Measurements from ENCODE around the gene ZFX.

Gene ZFX

DNA sequence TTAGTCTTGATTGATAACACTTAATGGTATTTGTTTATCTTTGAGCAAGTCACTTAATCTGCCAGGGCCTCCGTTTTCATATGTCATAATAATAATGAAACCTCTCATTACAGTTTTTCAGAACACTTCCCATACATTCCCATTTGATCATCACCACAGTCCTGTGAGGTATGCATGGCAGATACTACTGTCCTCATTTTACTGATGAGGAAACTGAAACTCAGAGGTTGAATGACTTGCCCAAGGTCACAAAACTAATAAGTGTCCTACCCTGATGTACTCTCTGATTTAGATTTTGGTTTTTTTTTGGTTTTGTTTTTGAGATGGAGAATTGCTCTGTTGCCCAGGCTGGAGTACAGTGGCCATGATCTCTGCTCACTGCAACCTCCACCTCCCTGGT lies 25.7 kb downstream of the ZFX start:
- Histone ChIP-seq H3K4me1 (ENCODE audit: control insufficient read depth in 1 of 2, insufficient read depth in 2 of 2, low read length in 2 of 2) (peaks cover 5 to 15% of the 10 kb centered on the region in 2 donors), H3K36me3 (ENCODE audit: control insufficient read depth in 1 of 2, insufficient read depth in 2 of 2, low read length in 2 of 2) (peaks cover 11 to 16% of the 10 kb centered on the region in 2 donors), H3K9me3 (ENCODE audit: control insufficient read depth in 1 of 2, low read length in 2 of 2) (no peaks in the 10 kb centered on the region), H3K27me3 (ENCODE audit: low read depth, low read length) (no peaks in the 10 kb centered on the region), H3K27ac (ENCODE audit: low read length) (no peak overlapping the region), H3K4me3 (ENCODE audit: low read depth in 1 of 2, low read length in 2 of 2) (no peak overlapping the region)

DNA sequence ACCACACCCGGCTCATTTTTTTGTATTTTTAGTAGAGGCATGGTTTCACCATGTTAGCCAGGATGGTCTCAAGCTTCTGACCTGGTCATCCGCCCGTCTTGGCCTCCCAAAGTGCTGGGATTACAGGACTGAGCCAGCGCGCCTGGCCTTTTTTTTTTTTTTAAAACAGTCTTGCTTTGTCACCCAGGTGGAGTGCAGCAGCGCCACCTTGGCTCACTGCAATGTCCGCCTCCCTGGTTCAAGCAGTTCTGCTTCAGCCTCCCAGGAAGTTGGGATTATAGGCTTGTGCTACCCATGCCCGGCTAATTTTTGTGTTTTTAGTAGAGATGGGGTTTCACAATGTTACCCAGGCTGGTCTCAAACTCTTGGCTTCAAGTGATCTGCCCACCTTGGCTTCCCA lies 28.9 kb downstream of the ZFX start:
- Histone ChIP-seq H3K27me3 (ENCODE audit: low read depth, low read length) (no peaks in the 10 kb centered on the region), H3K36me3 (ENCODE audit: control insufficient read depth in 1 of 2, insufficient read depth in 2 of 2, low read length in 2 of 2) (peaks cover 9 to 11% of the 10 kb centered on the region in 2 donors), H3K4me1 (ENCODE audit: control insufficient read depth in 1 of 2, insufficient read depth in 2 of 2, low read length in 2 of 2) (no peaks in the 10 kb centered on the region), H3K9me3 (ENCODE audit: control insufficient read depth in 1 of 2, low read length in 2 of 2) (no peaks in the 10 kb centered on the region), H3K4me3 (ENCODE audit: low read depth in 1 of 2, low read length in 2 of 2) (no peak overlapping the region), H3K27ac (ENCODE audit: low read length) (no peak overlapping the region)

DNA sequence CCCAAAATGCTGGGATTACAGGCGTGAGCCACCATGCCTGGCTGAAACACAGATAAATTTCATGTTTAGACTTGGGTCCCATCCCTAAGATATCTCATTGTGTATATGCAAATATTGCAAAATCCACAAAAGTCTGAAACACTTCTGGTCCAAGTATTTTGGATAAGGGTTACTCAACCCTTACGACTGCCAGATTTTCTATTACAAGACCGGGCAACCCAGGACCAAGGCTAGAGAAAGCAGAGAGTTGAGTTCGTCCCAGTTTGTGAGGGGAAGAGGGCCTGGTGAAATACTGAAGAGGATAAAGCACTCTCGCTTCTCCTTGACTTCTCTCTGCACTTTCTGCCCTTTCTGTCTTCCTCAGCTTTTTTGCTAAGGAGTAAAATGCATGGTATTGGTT lies 34.5 kb downstream of the ZFX start:
- Histone ChIP-seq H3K27ac (ENCODE audit: low read length) (no peak overlapping the region), H3K27me3 (ENCODE audit: low read depth, low read length) (no peaks in the 10 kb centered on the region), H3K36me3 (ENCODE audit: control insufficient read depth in 1 of 2, insufficient read depth in 2 of 2, low read length in 2 of 2) (peaks cover 6 to 7% of the 10 kb centered on the region in 2 donors), H3K9me3 (ENCODE audit: control insufficient read depth in 1 of 2, low read length in 2 of 2) (no peaks in the 10 kb centered on the region), H3K4me1 (ENCODE audit: control insufficient read depth in 1 of 2, insufficient read depth in 2 of 2, low read length in 2 of 2) (peaks cover 0 to 3% of the 10 kb centered on the region in 2 donors), H3K4me3 (ENCODE audit: low read depth in 1 of 2, low read length in 2 of 2) (no peak overlapping the region)

DNA sequence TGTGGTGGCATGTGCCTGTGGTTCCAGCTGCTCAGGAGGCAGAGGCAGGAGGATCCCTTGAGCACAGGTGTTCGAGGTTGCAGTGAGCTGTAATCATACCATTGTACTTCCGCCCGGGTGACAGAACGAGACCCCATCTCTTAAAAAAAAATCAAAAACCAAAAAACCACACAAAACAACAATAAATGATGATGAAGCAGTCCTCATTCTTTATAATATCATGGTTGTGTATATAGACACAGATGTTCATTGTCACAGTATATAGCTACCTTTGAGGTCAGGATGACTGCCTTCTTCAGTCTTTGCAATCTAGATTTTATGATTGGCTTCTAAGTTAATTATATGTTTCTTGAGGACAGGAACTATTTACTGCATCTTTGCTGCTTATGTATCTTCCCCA lies 37.0 kb downstream of the ZFX start:
- H3K36me3 ChIP-seq (ENCODE audit: control insufficient read depth in 1 of 2, insufficient read depth in 2 of 2, low read length in 2 of 2), result no peaks in the 10 kb centered on the region
- H3K4me3 ChIP-seq (ENCODE audit: low read depth in 1 of 2, low read length in 2 of 2), result no peak overlapping the region
- H3K27ac ChIP-seq (ENCODE audit: low read length), result no peak overlapping the region
- H3K9me3 ChIP-seq (ENCODE audit: control insufficient read depth in 1 of 2, low read length in 2 of 2), result no peaks in the 10 kb centered on the region
- H3K27me3 ChIP-seq (ENCODE audit: low read depth, low read length), result no peaks in the 10 kb centered on the region
- H3K4me1 ChIP-seq (ENCODE audit: control insufficient read depth in 1 of 2, insufficient read depth in 2 of 2, low read length in 2 of 2), result peaks cover 6 to 11% of the 10 kb centered on the region in 2 donors

DNA sequence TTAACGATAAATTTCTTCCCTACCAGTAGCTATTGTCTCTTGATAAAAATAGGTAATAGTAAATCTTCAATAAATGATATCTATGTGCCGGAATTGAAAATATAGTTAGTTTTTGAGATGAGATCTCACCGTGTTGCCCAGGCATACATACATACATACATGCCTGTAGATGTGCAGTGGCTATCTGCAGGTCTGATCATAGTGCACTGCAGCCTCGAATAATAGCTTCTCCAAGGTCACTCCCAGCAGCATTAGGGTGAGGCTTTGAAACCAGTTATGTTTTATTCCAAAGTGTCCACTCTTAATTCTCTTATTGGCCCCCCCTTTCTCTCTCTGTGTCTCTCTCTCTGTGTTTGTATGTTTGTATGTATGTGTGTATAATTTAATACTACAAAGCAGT lies 37.5 kb downstream of the ZFX start:
- no peak overlapping the region for H3K4me3 ChIP-seq (ENCODE audit: low read depth in 1 of 2, low read length in 2 of 2)
- no peaks in the 10 kb centered on the region for H3K36me3 ChIP-seq (ENCODE audit: control insufficient read depth in 1 of 2, insufficient read depth in 2 of 2, low read length in 2 of 2)
- H3K4me1 ChIP-seq (ENCODE audit: control insufficient read depth in 1 of 2, insufficient read depth in 2 of 2, low read length in 2 of 2), result peaks cover 6 to 11% of the 10 kb centered on the region in 2 donors
- no peak overlapping the region for H3K27ac ChIP-seq (ENCODE audit: low read length)
- H3K27me3 ChIP-seq (ENCODE audit: low read depth, low read length), result no peaks in the 10 kb centered on the region
- H3K9me3 ChIP-seq (ENCODE audit: control insufficient read depth in 1 of 2, low read length in 2 of 2), result no peaks in the 10 kb centered on the region

DNA sequence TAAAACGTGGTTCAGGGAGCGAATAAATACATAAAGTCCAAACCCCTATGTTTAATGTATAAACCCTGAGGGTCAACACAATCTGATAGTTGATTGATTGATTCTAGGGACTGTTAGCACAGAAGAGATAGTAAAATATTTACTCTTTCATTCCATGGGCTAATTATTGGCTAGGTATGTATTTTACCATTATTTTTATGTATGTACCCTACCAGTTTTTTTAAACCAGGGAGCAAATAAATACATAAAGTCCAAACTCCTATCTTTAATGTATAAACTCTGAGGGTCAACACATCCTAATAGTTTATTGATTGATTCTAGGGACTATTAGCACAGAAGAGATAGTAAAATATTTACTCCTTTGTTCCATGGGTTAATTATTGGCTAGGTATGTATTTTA lies 40.0 kb downstream of the ZFX start:
- no peak overlapping the region for H3K27ac ChIP-seq (ENCODE audit: low read length)
- H3K27me3 ChIP-seq (ENCODE audit: low read depth, low read length), result no peaks in the 10 kb centered on the region
- H3K36me3 ChIP-seq (ENCODE audit: control insufficient read depth in 1 of 2, insufficient read depth in 2 of 2, low read length in 2 of 2), result no peaks in the 10 kb centered on the region
- H3K4me1 ChIP-seq (ENCODE audit: control insufficient read depth in 1 of 2, insufficient read depth in 2 of 2, low read length in 2 of 2), result peaks cover 6 to 12% of the 10 kb centered on the region in 2 donors
- no peak overlapping the region for H3K4me3 ChIP-seq (ENCODE audit: low read depth in 1 of 2, low read length in 2 of 2)
- no peaks in the 10 kb centered on the region for H3K9me3 ChIP-seq (ENCODE audit: control insufficient read depth in 1 of 2, low read length in 2 of 2)

DNA sequence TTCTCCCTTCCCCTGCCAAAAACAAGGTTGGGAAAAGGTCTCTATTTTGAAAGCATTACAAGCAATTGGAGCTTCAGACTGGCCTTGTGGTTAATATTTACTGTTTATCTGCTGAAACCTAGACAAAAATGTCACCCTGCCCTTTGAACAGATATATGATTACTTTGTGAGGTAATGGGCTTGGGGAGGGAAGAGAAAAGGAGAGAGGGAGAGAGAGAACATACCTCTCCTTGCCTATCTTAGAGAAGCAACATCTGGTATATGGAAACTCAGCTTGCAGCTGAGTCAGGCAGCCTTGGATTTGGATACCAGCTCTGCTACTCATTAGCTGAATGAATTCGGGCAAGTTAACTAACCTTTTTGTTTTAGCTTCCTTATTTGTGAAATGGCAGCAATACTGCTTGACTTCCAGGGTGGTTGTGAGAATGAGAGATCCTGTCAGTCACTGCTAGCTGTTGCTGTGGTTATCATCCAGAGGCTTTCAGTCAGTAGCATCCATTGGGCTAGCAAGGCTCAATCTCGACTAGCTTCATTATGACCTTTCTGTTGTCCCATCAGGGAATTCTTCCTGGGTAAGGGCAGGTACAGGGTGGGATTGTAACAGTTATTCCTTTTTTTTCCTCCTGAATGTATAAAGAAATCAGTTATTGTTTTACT lies 41.1 kb downstream of the ZFX start:
- peaks cover 6 to 12% of the 10 kb centered on the region in 2 donors for H3K4me1 ChIP-seq (ENCODE audit: control insufficient read depth in 1 of 2, insufficient read depth in 2 of 2, low read length in 2 of 2)
- H3K4me3 ChIP-seq (ENCODE audit: low read depth in 1 of 2, low read length in 2 of 2), result no peak overlapping the region
- H3K9me3 ChIP-seq (ENCODE audit: control insufficient read depth in 1 of 2, low read length in 2 of 2), result no peaks in the 10 kb centered on the region
- H3K27me3 ChIP-seq (ENCODE audit: low read depth, low read length), result no peaks in the 10 kb centered on the region
- H3K27ac ChIP-seq (ENCODE audit: low read length), result peak overlapping the region; percentile 49
- H3K36me3 ChIP-seq (ENCODE audit: control insufficient read depth in 1 of 2, insufficient read depth in 2 of 2, low read length in 2 of 2), result no peaks in the 10 kb centered on the region

DNA sequence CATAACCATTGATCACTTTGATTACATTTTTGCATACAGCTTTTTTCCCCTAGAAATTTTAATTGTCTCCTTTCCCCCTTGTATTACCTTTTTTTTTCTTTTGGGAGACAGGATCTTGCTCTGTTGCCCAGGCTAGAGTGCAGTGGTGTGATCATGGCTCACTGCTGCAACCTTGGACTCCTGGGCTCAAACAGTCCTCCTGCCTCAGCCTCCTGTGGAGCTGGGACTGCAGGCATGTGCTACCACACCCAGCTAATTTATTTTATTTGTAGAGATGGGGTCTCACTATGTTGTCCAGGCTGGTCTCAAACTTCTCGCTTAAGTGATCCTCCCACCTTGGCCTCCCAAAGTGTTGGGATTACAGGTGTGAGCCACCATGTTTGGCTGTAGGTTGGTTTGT lies 47.0 kb downstream of the ZFX start:
- Histone ChIP-seq H3K9me3 (ENCODE audit: control insufficient read depth in 1 of 2, low read length in 2 of 2) (no peaks in the 10 kb centered on the region), H3K36me3 (ENCODE audit: control insufficient read depth in 1 of 2, insufficient read depth in 2 of 2, low read length in 2 of 2) (no peaks in the 10 kb centered on the region), H3K4me3 (ENCODE audit: low read depth in 1 of 2, low read length in 2 of 2) (no peak overlapping the region), H3K4me1 (ENCODE audit: control insufficient read depth in 1 of 2, insufficient read depth in 2 of 2, low read length in 2 of 2) (peaks cover 0 to 4% of the 10 kb centered on the region in 2 donors), H3K27ac (ENCODE audit: low read length) (no peak overlapping the region), H3K27me3 (ENCODE audit: low read depth, low read length) (no peaks in the 10 kb centered on the region)

DNA sequence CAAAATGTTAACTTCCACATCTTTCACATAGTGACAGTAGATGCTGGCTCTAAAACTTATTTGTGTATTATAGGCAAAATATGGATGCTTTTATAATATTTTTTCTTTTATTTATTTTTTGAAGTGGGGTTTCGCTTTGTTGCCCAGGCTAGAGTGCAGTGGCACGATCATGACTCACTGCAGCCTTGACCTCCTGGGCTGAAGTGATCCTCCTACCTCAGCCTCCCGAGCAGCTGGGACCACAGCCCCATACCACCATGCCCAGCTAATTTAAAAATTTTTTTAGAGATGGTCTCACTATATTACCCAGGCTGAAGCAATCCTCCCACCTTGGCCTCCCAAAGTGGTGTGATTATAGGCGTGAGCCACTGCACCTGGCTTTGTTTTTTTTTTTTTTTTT lies 48.6 kb downstream of the ZFX start:
- Histone ChIP-seq H3K27ac (ENCODE audit: low read length) (no peak overlapping the region), H3K9me3 (ENCODE audit: control insufficient read depth in 1 of 2, low read length in 2 of 2) (no peaks in the 10 kb centered on the region), H3K4me1 (ENCODE audit: control insufficient read depth in 1 of 2, insufficient read depth in 2 of 2, low read length in 2 of 2) (peaks cover 0 to 15% of the 10 kb centered on the region in 2 donors), H3K4me3 (ENCODE audit: low read depth in 1 of 2, low read length in 2 of 2) (no peak overlapping the region), H3K27me3 (ENCODE audit: low read depth, low read length) (no peaks in the 10 kb centered on the region), H3K36me3 (ENCODE audit: control insufficient read depth in 1 of 2, insufficient read depth in 2 of 2, low read length in 2 of 2) (no peaks in the 10 kb centered on the region)

DNA sequence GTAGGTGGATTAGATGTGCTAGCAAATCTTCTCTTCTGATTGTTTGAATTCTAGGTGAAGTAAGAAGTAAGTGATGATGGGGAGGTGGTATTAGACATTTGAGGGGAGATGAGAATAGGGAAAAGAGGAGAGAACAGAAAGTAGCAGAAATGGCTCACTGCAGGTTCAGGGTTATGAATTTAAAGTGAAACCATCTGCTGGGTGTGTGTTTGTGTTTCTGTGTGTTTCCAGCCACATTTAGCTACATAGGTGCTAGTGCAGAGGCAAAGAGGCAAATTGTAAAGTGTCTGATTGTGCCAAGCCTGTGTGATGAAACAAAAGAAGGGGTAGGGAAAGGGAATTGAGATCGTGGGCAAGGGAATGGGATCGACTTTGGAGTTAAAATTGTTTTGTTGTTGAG lies 50.6 kb downstream of the ZFX start:
- Histone ChIP-seq H3K4me1 (ENCODE audit: control insufficient read depth in 1 of 2, insufficient read depth in 2 of 2, low read length in 2 of 2) (peaks cover 0 to 10% of the 10 kb centered on the region in 2 donors), H3K36me3 (ENCODE audit: control insufficient read depth in 1 of 2, insufficient read depth in 2 of 2, low read length in 2 of 2) (no peaks in the 10 kb centered on the region), H3K27me3 (ENCODE audit: low read depth, low read length) (no peaks in the 10 kb centered on the region), H3K27ac (ENCODE audit: low read length) (no peak overlapping the region), H3K4me3 (ENCODE audit: low read depth in 1 of 2, low read length in 2 of 2) (no peak overlapping the region), H3K9me3 (ENCODE audit: control insufficient read depth in 1 of 2, low read length in 2 of 2) (no peaks in the 10 kb centered on the region)

DNA sequence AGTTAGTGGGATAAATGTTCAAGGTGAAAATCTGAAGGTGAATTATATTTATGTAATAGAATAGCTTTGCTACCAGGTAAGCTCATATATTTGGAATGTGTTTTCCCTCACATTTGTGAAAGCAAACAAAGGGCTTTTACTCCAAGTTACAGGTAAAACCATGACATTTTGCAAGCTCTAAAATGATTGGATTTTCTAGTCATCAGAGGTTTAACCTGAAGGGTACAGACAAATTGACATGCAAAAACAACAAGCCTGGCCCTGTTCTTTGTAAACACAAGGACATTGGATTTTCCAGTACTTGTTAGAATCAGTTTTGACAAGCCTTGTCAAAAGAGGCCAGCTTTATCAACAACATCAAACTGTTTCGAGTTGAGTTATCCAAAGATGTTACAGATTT lies 51.7 kb downstream of the ZFX start:
- Histone ChIP-seq H3K36me3 (ENCODE audit: control insufficient read depth in 1 of 2, insufficient read depth in 2 of 2, low read length in 2 of 2) (no peaks in the 10 kb centered on the region), H3K9me3 (ENCODE audit: control insufficient read depth in 1 of 2, low read length in 2 of 2) (no peaks in the 10 kb centered on the region), H3K4me1 (ENCODE audit: control insufficient read depth in 1 of 2, insufficient read depth in 2 of 2, low read length in 2 of 2) (peaks cover 0 to 10% of the 10 kb centered on the region in 2 donors), H3K27me3 (ENCODE audit: low read depth, low read length) (no peaks in the 10 kb centered on the region), H3K27ac (ENCODE audit: low read length) (no peak overlapping the region), H3K4me3 (ENCODE audit: low read depth in 1 of 2, low read length in 2 of 2) (no peak overlapping the region)

DNA sequence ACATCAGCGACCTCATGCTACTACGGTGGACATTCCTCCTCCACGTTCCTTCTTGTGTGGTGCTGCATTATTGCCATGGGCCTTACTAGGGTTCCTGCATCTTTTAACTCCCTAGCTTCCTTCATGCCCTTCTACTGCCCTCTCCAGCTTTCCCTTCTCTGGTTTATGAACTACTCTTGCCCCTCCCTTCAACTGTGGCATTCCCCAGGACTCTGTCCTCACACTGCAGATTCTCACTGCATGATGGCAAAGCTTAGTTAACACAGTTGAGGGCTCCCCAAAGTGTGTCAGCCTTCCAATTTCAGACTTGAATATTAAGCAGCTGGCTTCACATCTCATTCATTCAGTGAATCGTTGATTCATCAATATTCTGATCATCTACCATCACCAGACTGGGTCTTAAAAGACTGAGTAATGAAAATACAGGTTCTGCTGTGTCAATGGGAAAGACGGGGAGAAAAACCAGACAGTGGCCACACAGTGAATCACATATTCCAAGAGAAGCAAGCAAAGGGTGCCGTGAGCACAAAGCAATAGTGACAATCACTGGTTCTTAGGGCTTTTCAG lies 53.0 kb downstream of the ZFX start:
- Histone ChIP-seq H3K4me3 (ENCODE audit: low read depth in 1 of 2, low read length in 2 of 2) (no peak overlapping the region), H3K27me3 (ENCODE audit: low read depth, low read length) (no peaks in the 10 kb centered on the region), H3K36me3 (ENCODE audit: control insufficient read depth in 1 of 2, insufficient read depth in 2 of 2, low read length in 2 of 2) (no peaks in the 10 kb centered on the region), H3K27ac (ENCODE audit: low read length) (no peak overlapping the region), H3K4me1 (ENCODE audit: control insufficient read depth in 1 of 2, insufficient read depth in 2 of 2, low read length in 2 of 2) (peaks cover 0 to 10% of the 10 kb centered on the region in 2 donors), H3K9me3 (ENCODE audit: control insufficient read depth in 1 of 2, low read length in 2 of 2) (no peaks in the 10 kb centered on the region)
